ENCODE measurements around the gene TENM3.

DNA sequence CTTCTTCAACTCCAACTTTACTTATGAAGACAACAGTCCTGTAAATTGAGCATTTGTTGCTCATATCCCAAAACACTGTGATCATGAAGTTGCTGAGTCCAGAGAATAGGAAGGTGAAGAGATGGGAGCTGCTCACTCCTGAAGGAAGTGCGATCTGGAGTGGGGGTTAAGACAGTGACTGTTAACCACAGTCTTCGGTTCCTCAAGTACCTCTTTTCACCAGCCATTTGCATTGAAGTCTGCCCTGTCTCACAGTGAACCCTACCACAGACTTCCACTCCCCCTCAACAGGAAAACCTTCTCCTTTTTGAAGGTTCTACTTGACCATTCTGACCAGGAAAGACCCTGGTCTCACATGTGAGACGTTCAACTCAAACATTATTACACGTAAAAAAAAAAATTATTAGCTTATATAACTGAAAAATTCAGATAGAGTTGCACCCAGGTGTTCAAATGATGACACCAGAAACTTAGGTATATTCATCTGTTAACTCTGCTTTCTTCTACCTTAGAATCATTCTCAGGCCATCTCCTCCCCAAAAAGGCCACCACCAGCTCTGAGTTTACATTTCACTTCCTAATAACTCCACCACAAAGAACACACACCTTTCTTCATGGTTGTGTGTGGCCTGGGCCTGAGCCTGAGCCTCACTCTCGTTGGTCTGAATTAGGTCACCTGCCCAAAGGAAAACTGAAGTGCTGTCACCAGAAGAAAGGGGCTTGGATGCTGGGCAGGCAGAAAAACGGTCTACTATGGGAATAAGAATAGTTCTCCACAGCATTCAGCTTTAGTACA is 474.8 kb downstream of the TENM3 start:
- no peak for TF ChIP-seq HDAC2 (IDR thresholded peaks at IDR 0.05; ENCODE audit: borderline replicate concordance in 1 of 2, low read depth in 2 of 2, low read length in 2 of 2)
- TF ChIP-seq, protein P1, sequence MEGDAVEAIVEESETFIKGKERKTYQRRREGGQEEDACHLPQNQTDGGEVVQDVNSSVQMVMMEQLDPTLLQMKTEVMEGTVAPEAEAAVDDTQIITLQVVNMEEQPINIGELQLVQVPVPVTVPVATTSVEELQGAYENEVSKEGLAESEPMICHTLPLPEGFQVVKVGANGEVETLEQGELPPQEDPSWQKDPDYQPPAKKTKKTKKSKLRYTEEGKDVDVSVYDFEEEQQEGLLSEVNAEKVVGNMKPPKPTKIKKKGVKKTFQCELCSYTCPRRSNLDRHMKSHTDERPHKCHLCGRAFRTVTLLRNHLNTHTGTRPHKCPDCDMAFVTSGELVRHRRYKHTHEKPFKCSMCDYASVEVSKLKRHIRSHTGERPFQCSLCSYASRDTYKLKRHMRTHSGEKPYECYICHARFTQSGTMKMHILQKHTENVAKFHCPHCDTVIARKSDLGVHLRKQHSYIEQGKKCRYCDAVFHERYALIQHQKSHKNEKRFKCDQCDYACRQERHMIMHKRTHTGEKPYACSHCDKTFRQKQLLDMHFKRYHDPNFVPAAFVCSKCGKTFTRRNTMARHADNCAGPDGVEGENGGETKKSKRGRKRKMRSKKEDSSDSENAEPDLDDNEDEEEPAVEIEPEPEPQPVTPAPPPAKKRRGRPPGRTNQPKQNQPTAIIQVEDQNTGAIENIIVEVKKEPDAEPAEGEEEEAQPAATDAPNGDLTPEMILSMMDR (IDR thresholded peaks at IDR 0.05; ENCODE audit: control extremely low read depth in 1 of 3, insufficient read depth in 1 of 3, low read depth in 1 of 3, low read length in 3 of 3) = no peak
- no peak for TF ChIP-seq SIX5 (IDR thresholded peaks at IDR 0.05; ENCODE audit: low read depth, low read length)
- TF ChIP-seq TEAD4 (IDR thresholded peaks at IDR 0.05; ENCODE audit: low read depth, low read length) = no peak
- TF ChIP-seq SIN3A (conservative IDR thresholded peaks at IDR 0.05 in 1 of 2, IDR thresholded peaks at IDR 0.05 in 1 of 2; ENCODE audit: low read depth in 1 of 2, low read length in 2 of 2) = no peak
- TF ChIP-seq FOSL1 (IDR thresholded peaks at IDR 0.05; ENCODE audit: insufficient read depth, low read depth, low read length) = no peak
- TF ChIP-seq EZH2 (IDR thresholded peaks at IDR 0.05; ENCODE audit: low read depth, low read length, severe bottlenecking) = no peak
- TF ChIP-seq, protein P2, sequence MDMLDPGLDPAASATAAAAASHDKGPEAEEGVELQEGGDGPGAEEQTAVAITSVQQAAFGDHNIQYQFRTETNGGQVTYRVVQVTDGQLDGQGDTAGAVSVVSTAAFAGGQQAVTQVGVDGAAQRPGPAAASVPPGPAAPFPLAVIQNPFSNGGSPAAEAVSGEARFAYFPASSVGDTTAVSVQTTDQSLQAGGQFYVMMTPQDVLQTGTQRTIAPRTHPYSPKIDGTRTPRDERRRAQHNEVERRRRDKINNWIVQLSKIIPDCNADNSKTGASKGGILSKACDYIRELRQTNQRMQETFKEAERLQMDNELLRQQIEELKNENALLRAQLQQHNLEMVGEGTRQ (IDR thresholded peaks at IDR 0.05; ENCODE audit: low read length) = no peak
- TF ChIP-seq BRCA1 (IDR thresholded peaks at IDR 0.05; ENCODE audit: low read depth, low read length) = no peak
- TF ChIP-seq GABPA (IDR thresholded peaks at IDR 0.05; ENCODE audit: borderline replicate concordance, insufficient read depth, low read length) = no peak
- no peak for TF ChIP-seq KDM4A (IDR thresholded peaks at IDR 0.05; ENCODE audit: low read depth, low read length, severe bottlenecking)
- TF ChIP-seq EGR1 (IDR thresholded peaks at IDR 0.05; ENCODE audit: borderline replicate concordance, low read depth, low read length) = no peak
